BJ (cell line): ENCODE results near the gene KRTAP29-1. TPM values are rescaled to one million over a fixed set of nuclear protein-coding genes. Genes with fewer than 3 reads are reported as not detected.
"Not testable (repeated sequence)": the region's sequence is repeated elsewhere in the genome, so short reads cannot be mapped to it uniquely, and the experiment has no call there.

Experiments
- CTCF ChIA-PET: fragments of 350-600 bp; formaldehyde crosslinking; extraction: SDS; loops from one replicate; lab custom pipeline; 2021; ENCODE audit warnings: antibody characterized with exemption, inconsistent platforms; lab: Yijun Ruan, JAX
- POLR2A ChIA-PET: fragments of 300-600 bp; sonication (Branson Sonifier 250); formaldehyde crosslinking; extraction: SDS; loops from one replicate; lab custom pipeline; 2021; ENCODE audit warnings: antibody characterized with exemption; lab: Charles Lee
- DNase-seq: peaks from one replicate; pipeline ENCODE4 v3.0.0-alpha.2; 2011; ENCODE audit warnings: low read depth
- H3K27me3 ChIP-seq: 2 replicates; pipeline ENCODE4 v1.6.0; 2011; ENCODE audit warnings: low read length; ENCODE audit not compliant: control insufficient read depth, insufficient read depth
- H3K36me3 ChIP-seq: 2 replicates; pipeline ENCODE4 v1.5.1; 2011; ENCODE audit warnings: low read length; ENCODE audit not compliant: control insufficient read depth, insufficient read depth
- H3K4me3 ChIP-seq: 2 replicates; pipeline ENCODE4 v1.5.1; 2011; ENCODE audit warnings: low read depth, mild to moderate bottlenecking, control low read depth, low read length
- polyA plus RNA-seq: library from polyadenylated mRNA; depleted of rRNA; stranded (reverse); fragments of >200 nt; gene quantifications from 2 replicates; pipeline ENCODE4 v1.2.3, GENCODE V29; 2011
- TF ChIP-seq, protein P1 (sequence below): IDR thresholded peaks from 2 replicates; pipeline ENCODE4 v1.5.1; 2011; ENCODE audit warnings: low read depth, mild to moderate bottlenecking, control low read depth, inconsistent platforms, low read length, moderate library complexity; ENCODE audit not compliant: insufficient read depth

KRTAP29-1 gene
- polyA plus RNA-seq, 1 experiment: not detected

DNA sequence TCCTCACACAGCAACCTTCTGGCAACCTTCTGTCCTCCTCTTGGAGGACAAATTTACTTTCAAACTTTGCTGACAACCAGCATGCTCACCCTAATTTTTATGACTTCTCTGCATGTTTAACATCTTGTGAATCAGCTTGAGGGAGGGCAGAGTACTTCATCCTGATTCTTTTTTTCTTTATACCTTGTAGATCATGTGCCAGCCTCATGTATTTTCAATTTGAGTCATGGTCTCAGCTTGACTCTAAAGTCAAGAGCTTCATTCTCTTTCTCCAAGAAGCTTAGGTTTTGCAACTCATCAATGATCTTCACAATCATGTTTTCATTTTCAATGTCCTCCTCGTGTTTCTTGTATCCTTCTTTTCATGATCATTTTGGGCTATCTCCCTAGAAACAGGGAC lies 30.8 kb downstream of the KRTAP29-1 start:
- ChIA-PET CTCF (no interaction called here), POLR2A (no interaction called here)
- no peak for DNase-seq
- Histone ChIP-seq H3K36me3 (no peaks in the 10 kb centered on the region), H3K27me3 (no peaks in the 10 kb centered on the region), H3K4me3 (no peak overlapping the region)
- TF ChIP-seq, protein P1, sequence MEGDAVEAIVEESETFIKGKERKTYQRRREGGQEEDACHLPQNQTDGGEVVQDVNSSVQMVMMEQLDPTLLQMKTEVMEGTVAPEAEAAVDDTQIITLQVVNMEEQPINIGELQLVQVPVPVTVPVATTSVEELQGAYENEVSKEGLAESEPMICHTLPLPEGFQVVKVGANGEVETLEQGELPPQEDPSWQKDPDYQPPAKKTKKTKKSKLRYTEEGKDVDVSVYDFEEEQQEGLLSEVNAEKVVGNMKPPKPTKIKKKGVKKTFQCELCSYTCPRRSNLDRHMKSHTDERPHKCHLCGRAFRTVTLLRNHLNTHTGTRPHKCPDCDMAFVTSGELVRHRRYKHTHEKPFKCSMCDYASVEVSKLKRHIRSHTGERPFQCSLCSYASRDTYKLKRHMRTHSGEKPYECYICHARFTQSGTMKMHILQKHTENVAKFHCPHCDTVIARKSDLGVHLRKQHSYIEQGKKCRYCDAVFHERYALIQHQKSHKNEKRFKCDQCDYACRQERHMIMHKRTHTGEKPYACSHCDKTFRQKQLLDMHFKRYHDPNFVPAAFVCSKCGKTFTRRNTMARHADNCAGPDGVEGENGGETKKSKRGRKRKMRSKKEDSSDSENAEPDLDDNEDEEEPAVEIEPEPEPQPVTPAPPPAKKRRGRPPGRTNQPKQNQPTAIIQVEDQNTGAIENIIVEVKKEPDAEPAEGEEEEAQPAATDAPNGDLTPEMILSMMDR: no peak

DNA sequence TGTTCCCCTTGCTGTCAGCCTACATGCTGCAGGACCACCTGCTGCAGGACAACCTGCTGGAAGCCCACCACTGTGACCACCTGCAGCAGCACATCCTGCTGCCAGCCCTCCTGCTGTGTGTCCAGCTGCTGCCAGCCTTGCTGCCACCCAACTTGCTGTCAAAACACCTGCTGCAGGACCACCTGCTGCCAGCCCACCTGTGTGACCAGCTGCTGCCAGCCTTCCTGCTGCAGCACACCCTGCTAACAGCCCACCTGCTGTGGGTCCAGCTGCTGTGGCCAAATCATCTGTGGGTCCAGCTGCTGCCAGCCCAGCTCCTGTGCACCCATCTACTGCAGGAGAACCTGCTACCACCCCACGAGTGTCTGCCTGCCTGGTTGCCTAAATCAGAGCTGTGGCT lies 31.3 kb downstream of the KRTAP29-1 start:
- H3K36me3 ChIP-seq, DNase-seq, H3K27me3 ChIP-seq, H3K4me3 ChIP-seq, CTCF ChIA-PET, POLR2A ChIA-PET: not testable (repeated sequence)

DNA sequence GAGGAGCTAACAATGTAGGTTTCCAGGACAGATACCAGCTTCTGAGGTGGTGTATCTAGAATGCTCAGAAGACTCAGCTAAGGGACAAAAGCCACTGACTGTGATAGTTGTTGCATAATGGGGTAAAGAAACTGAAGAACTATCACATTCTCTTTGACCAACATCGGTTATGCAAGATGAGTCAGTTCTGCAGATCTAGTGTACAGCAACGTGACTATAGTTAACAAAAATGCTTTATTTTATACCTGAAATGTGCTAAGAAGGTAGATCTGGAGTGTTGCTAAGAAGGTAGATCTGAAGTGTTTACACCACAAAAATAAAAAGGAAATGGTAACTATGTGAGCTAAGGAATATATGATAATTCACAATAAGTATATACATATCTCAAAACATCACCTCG lies 34.9 kb downstream of the KRTAP29-1 start:
- ChIA-PET CTCF (no interaction called here), POLR2A (no interaction called here)
- Histone ChIP-seq H3K36me3 (no peaks in the 10 kb centered on the region), H3K27me3 (no peaks in the 10 kb centered on the region), H3K4me3 (no peak overlapping the region)
- TF ChIP-seq, protein P1: no peak
- DNase-seq: no peak

DNA sequence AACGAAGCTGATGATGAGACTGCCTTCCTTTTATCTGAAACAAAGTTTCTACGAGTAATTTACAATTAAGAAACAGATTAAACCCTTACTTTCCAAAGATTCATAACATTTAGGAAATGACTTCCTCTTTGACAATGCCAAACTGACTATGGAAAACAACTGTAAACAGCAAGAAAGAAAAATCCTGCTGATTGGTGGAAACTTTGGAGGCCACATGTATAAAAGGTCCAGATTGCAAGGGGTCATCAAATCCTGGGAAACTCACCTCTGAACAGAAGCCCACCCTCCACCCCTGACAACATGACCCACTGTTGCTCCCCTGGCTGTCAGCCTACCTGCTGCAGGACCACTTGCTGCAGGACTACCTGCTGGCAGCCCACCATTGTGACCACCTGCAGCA lies 37.6 kb downstream of the KRTAP29-1 start, which contains the start of gene KRTAP9-6:
TSS of gene KRTAP9-6 (plus strand) at position 301 of the 400 bp plus-strand sequence. CDS start at position 301, 0 bp downstream.
- TF ChIP-seq, protein P1: no peak
- Histone ChIP-seq H3K36me3 (no peaks in the 10 kb centered on the region), H3K27me3 (no peaks in the 10 kb centered on the region), H3K4me3 (no peak within 1 kb of the TSS)
- CTCF ChIA-PET: no interaction called here
- DNase-seq: no peak
- POLR2A ChIA-PET: no interaction called here

DNA sequence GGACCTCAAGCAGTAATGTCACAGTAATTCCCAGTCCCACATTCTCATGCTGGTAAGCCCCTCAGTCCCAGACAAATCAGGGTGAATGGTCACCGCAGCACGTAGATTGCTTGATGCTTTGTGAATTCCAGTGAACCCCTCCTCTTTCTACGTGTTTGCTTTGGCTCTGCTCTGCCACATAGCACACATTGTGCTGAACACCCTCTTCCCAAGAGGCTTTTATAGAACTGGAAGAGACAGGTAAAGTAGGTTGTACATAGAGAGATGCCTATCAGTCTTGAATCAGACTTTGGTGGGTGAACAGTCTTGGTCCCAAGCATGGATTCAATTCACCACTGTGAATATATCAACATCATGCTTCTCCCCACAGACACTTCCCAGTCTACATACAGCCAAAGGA lies 38.1 kb downstream of the KRTAP29-1 start:
- TF ChIP-seq, protein P1: no peak
- Histone ChIP-seq H3K4me3 (no peak overlapping the region), H3K27me3 (no peaks in the 10 kb centered on the region), H3K36me3 (no peaks in the 10 kb centered on the region)
- DNase-seq: no peak
- POLR2A ChIA-PET: no interaction called here
- CTCF ChIA-PET: no interaction called here

DNA sequence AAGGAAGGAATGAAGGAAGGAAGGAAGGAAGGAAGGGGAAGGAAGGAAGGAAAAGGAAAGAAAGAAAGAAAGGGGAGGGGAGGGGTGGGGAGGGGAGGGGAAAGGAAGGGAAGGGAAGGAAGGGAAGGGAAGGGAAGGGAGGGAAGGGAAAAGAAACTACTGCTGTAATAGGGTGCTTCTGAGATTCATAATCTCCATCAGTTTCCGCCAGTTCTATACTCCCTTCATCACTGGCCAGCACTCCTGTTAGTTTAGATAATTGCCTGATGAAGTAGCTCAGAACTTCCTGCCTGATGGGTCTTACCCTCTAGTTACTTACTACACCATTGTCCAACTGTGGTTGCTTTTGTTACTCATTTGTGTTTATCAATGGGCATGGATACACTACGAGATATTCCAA lies 39.4 kb downstream of the KRTAP29-1 start:
- Histone ChIP-seq H3K36me3 (no peaks in the 10 kb centered on the region), H3K27me3 (no peaks in the 10 kb centered on the region), H3K4me3 (no peak overlapping the region)
- ChIA-PET POLR2A (no interaction called here), CTCF (interaction anchor here (0.6 kb wide), 1 partner anchor 14 kb away, joined by 3 read pairs; no protein-coding TSS in a partner anchor)
- TF ChIP-seq, protein P1: no peak
- no peak for DNase-seq
